Measurements from ENCODE around the gene GJB4.
"Not testable (repeated sequence)": the region's sequence is repeated elsewhere in the genome, so short reads cannot be mapped to it uniquely, and the experiment has no call there.

The GJB4 gene

DNA sequence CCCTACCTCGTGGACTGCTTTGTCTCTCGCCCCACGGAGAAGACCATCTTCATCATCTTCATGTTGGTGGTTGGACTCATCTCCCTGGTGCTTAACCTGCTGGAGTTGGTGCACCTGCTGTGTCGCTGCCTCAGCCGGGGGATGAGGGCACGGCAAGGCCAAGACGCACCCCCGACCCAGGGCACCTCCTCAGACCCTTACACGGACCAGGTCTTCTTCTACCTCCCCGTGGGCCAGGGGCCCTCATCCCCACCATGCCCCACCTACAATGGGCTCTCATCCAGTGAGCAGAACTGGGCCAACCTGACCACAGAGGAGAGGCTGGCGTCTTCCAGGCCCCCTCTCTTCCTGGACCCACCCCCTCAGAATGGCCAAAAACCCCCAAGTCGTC is 35.2 kb downstream of the GJB4 start:
- in situ Hi-C loops (cut with HindIII; ENCODE audit: low sequenced_read_pairs): no loop called here

GRCh38 chr1:34795916-34796315 is 36.4 kb downstream of the GJB4 start:
- in situ Hi-C loops (cut with HindIII; ENCODE audit: low sequenced_read_pairs): no loop called here

GRCh38 chr1:34796990-34797389 is 37.5 kb downstream of the GJB4 start:
- in situ Hi-C loops (cut with HindIII; ENCODE audit: low sequenced_read_pairs): no loop called here

DNA sequence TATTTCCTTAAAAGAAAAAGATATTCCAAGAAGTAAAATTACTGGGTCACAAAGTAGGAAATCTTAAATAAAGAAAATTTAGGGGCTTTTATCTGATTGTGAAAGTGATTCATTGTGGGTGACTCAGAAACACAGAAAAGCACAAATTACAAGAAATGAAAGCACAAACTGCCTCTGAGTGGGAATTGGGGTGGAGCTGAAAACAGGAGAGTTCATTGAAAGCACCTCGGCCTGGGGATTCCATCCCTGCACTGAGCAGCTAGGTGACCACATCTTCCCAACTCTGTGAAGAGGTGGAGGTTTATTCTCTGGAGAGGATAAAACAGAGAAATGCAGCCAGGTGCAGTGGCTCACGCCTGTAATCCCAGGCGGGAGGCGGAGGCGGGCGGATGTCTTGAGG is 40.7 kb downstream of the GJB4 start:
- in situ Hi-C loops (cut with HindIII; ENCODE audit: low sequenced_read_pairs): no loop called here

DNA sequence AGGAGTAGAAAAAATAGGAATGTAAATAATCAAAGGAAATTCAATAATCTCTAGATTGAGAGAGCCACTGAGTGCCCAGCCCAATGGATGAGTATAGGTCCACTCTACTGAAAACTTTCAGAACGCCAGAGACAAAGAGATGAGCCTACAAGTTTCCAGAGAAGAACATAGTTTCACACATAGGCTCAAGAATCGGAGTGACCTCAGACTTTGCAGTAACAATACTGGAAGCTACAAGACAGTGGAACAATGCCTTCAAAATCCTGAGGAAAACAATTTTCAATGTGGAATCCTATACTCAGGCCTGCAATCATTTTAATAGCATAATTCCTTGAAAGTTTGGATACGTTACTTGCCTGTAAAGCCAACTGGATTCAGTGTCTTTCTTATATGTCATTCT is 44.2 kb downstream of the GJB4 start:
- in situ Hi-C loops (cut with HindIII; ENCODE audit: low sequenced_read_pairs): no loop called here

DNA sequence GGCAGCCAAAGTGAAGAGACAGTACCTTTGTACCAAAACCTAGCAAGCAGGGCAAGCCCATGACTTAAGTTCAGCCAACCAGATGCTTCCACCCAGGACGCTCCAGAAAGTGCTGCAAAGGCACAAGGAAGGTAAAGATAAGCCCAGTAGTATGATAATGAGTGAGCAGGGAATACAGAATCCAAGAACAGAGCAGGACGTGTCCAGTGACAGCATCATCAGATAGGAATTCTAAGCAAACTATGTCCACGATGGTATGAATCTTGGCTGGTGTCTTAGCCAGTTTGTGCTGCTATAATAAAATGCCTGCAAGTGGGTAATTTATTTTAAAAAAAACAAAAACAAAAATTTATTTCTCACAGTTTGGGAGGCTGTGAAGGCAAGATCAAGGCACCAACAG is 46.9 kb downstream of the GJB4 start:
- in situ Hi-C loops (cut with HindIII; ENCODE audit: low sequenced_read_pairs): no loop called here

DNA sequence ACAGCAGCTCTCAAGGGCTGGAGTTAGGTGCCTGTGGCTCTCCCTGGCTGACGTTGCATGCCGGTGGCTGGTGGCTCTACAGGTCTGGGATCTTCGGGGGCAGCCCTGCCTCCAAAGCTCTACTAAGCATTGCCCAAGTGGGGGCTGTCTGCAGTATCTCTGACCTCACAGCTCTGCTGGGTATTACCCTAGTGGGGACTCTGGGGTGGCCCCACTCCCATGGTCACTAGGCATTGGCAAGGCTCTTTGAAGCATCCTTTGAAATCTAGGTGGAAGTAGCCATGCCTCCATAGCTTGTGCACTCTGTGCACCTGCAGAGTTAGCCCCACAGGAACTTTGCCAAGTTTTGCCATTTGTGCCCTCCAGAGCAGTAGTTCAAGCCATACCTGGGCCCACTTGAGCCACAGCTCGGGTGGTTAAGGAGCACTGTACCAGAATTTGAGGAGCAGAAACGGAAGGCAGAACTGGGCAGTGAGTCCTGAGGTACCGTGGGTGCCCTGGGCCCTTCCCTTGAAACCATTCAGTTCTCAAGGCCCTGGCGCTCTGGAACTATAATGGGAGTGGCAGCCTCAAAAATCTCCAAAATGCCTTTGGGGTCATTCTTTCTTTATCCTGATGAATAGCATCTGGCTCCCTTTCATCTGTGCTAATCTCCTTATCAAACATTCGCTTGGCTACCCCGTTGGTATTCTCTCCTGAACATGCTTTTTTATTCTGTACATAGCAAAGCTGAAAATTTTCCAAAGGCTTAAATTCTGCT is 48.7 kb downstream of the GJB4 start:
- in situ Hi-C loops (cut with HindIII; ENCODE audit: low sequenced_read_pairs): no loop called here

GRCh38 chr1:34810781-34811180 is 51.2 kb downstream of the GJB4 start:
- in situ Hi-C loops (cut with HindIII; ENCODE audit: low sequenced_read_pairs): not testable (repeated sequence)
